Mammary epithelial cell (primary cell): Measurements from ENCODE around the gene HMBS.

Source experiments
- EZH2 ChIP-seq: IDR thresholded peaks from 2 replicates; pipeline ENCODE4 v1.6.1; 2012; ENCODE audit warnings: low read length, inconsistent platforms, borderline replicate concordance
- TF ChIP-seq, protein P1 (sequence below), 2 donors: IDR thresholded peaks in 1 of 2; conservative IDR thresholded peaks in 1 of 2; 2 replicates each; pipeline ENCODE4 v1.5.1; 2011 to 2012; ENCODE audit warnings: inconsistent platforms in 2 of 2, low read length in 2 of 2, mild to moderate bottlenecking in 2 of 2, control low read depth in 1 of 2, low read depth in 1 of 2; ENCODE audit not compliant: insufficient read depth in 1 of 2; ENCODE audit errors: extremely low read depth in 1 of 2

DNA sequence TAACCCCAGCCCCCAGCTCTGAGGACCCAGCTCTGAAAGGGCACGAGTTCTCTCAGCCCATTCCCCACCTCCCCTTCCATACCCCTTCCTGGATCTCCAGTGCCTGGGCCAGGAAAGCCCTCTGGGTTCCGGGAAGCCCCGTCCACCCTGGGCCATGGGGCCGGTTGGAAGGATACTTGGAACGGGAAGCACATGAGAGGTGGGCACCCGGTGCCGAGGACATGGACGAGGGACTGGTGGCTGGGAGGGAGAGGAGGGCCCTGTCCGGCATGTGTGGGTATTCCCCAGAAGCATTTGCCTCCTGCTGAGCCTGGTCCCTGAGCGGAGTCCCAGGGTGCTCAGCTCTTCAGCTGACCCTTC lies 31.5 kb downstream of the HMBS start:
- TF ChIP-seq, protein P1, sequence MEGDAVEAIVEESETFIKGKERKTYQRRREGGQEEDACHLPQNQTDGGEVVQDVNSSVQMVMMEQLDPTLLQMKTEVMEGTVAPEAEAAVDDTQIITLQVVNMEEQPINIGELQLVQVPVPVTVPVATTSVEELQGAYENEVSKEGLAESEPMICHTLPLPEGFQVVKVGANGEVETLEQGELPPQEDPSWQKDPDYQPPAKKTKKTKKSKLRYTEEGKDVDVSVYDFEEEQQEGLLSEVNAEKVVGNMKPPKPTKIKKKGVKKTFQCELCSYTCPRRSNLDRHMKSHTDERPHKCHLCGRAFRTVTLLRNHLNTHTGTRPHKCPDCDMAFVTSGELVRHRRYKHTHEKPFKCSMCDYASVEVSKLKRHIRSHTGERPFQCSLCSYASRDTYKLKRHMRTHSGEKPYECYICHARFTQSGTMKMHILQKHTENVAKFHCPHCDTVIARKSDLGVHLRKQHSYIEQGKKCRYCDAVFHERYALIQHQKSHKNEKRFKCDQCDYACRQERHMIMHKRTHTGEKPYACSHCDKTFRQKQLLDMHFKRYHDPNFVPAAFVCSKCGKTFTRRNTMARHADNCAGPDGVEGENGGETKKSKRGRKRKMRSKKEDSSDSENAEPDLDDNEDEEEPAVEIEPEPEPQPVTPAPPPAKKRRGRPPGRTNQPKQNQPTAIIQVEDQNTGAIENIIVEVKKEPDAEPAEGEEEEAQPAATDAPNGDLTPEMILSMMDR (conservative IDR thresholded peaks at IDR 0.05 in 1 of 2, IDR thresholded peaks at IDR 0.05 in 1 of 2; ENCODE audit: extremely low read depth in 1 of 2, insufficient read depth in 1 of 2, low read depth in 1 of 2, low read length in 2 of 2), result no peak
- TF ChIP-seq EZH2, result no peak
